ENCODE measurements around the gene PRKCA.

The PRKCA gene

GRCh38 chr17:66437476-66438026 is 135.1 kb downstream of the PRKCA start:
- H3K4me3 ChIP-seq (ENCODE audit: low read length) = no peak overlapping the region
- peak; percentile 25 for DNase-seq (ENCODE audit: low read depth)
- no peak for TF ChIP-seq CTCF (conservative IDR thresholded peaks at IDR 0.05; ENCODE audit: low read length)

GRCh38 chr17:66438101-66438500 is 135.7 kb downstream of the PRKCA start:
- DNase-seq (ENCODE audit: low read depth) = no peak
- no peak for TF ChIP-seq CTCF (conservative IDR thresholded peaks at IDR 0.05; ENCODE audit: low read length)
- no peak overlapping the region for H3K4me3 ChIP-seq (ENCODE audit: low read length)

GRCh38 chr17:66441101-66441661 is 138.8 kb downstream of the PRKCA start:
- no peak for DNase-seq (ENCODE audit: low read depth)
- TF ChIP-seq CTCF (conservative IDR thresholded peaks at IDR 0.05; ENCODE audit: low read length) = no peak
- no peak overlapping the region for H3K4me3 ChIP-seq (ENCODE audit: low read length)

GRCh38 chr17:66443166-66443565 is 140.8 kb downstream of the PRKCA start:
- no peak for TF ChIP-seq CTCF (conservative IDR thresholded peaks at IDR 0.05; ENCODE audit: low read length)
- no peak overlapping the region for H3K4me3 ChIP-seq (ENCODE audit: low read length)
- DNase-seq (ENCODE audit: low read depth) = no peak

GRCh38 chr17:66443606-66444005 is 141.2 kb downstream of the PRKCA start:
- no peak for TF ChIP-seq CTCF (conservative IDR thresholded peaks at IDR 0.05; ENCODE audit: low read length)
- H3K4me3 ChIP-seq (ENCODE audit: low read length) = no peak overlapping the region
- no peak for DNase-seq (ENCODE audit: low read depth)

GRCh38 chr17:66444031-66444430 is 141.6 kb downstream of the PRKCA start:
- DNase-seq (ENCODE audit: low read depth) = no peak
- no peak for TF ChIP-seq CTCF (conservative IDR thresholded peaks at IDR 0.05; ENCODE audit: low read length)
- H3K4me3 ChIP-seq (ENCODE audit: low read length) = no peak overlapping the region

GRCh38 chr17:66445229-66445628 is 142.8 kb downstream of the PRKCA start:
- H3K4me3 ChIP-seq (ENCODE audit: low read length) = no peak overlapping the region
- TF ChIP-seq CTCF (conservative IDR thresholded peaks at IDR 0.05; ENCODE audit: low read length) = no peak
- peak; percentile 84 for DNase-seq (ENCODE audit: low read depth)
